IPS DF 19.7 (cell line): ENCODE results near the gene GNPNAT1.
A peak's percentile ranks its signal among the peaks of the same experiment; 100 is the strongest.
"Not testable (repeated sequence)": the region's sequence is repeated elsewhere in the genome, so short reads cannot be mapped to it uniquely, and the experiment has no call there.

Experiments used
- DNase-seq: peaks from one replicate; pipeline ENCODE4 v3.0.0-alpha.2; 2013; ENCODE audit warnings: low read depth, low spot score

The GNPNAT1 gene

DNA sequence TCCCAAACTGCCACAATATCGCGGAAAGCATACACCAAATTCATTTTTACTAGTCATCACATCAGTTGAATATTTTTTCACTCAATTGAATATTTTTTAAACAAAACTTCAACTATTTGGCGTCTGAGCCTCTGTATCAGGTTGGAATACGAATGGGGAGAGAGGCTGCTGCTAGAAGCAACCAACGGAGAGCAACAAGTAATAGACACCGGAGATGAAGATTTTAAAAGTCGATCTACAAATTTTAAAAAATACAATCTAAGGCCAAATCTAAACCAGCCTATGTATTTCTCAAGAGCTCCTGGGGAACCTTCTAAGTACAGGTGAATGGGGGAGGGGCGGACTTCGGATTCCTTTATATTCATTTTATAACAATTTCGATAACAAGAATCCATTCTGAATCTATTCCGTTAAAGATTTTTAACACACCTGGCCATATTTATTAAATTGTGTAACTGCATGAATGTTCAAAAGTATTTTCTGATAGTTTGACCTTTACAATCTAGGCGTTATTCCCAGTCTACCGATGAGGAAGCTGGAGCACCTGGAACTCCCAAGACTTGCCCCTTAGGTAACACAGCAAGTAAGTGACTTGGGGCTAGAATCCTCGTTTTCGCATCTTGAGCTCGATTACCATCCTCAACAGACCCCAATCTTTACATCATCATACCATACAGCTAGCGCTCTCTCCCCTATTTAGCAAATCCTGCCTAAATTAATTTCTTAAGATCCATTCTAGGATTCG, 1.2 kb downstream of the GNPNAT1 start:
- no peak for DNase-seq

DNA sequence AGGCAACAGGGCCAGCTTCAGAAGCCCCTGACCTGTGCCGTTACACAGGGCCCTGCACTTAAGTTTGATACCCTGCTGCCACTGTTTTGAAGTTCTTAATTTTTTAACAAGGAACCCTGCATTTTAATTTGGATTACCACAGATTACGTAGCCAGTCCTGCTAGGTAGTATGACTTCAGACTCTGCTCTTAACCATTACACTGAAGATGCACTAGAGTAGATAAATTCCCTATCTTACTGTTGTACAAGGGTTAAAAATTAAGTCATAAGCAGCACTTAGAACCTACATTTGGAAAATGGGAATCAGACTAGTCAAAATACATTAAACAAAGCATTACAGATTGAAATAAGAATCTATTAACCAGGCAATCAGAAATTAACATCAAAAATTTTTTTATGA, 2.3 kb downstream of the GNPNAT1 start:
- no peak for DNase-seq

DNA sequence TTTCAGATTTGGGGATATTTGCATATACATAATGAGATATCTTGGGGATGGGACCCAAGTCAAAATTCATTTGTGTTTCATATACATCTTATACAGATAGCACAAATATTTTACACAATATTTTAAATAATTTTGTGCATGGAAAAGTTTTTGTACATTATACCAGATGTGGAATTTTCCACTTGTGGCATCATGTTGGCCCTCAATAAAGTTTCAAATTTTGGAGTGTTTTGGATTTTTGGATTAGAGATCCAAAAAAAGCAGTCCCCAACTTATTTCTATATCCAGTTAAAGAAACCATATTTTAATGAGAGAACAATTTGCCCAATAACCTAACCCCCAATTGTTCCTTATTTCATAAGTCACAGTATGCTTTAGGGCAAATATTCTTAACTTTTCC, 4.5 kb downstream of the GNPNAT1 start:
- no peak for DNase-seq

DNA sequence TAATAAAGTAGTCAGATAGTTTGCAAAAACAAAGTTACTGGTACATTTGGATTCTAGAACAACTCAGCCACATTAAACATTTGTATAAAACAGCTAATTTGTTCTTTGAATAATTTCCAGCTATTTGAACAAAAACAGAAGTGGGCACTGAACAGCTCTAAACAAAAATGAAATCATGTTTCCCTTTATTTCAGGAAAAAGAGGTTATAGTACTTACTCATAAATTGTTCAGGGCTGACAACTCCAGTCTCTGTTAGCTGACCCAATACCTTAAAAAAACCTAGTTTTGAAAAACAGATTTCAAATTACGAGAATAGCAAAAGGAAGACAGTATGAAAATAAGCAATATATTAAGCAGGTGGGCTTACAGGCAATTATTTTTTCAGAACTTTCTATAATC, 8.2 kb downstream of the GNPNAT1 start:
- no peak for DNase-seq

DNA sequence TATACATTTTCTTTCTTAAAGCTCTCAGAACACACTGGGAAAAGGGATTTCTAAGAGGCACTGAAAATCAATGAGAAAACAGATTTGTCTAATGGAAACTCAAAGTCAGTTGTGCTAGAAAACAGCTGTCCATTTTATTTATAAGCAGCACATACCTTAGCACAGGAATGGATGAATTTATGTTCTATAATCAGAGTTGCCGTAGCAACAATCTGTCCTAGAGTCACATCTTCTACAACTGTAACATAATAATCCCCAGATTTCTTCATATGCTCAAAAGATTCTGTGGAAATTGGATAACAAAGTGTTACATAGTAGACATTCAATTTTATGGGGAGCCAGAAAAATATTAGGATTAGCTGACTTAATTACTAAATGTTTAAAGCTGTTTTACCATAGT, 9.8 kb downstream of the GNPNAT1 start:
- DNase-seq, result no peak

DNA sequence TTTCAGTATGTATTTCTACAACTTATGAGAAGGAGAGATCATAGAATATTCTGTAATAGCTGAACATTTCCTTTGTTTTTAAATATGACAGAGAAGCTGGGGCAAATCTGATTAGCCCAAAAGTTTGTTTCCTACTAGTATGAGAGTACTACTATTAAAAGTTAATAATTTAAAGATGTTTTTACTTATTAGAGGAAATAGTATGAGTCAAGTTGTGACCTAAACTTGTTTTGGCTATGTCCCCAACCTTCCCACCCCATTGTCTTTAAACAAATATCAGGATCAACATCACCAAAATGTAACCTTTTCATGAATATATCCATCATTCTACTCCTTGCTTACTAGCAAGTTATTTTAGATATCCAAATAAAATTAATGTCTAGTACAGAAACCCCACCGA, 10.5 kb downstream of the GNPNAT1 start:
- no peak for DNase-seq

DNA sequence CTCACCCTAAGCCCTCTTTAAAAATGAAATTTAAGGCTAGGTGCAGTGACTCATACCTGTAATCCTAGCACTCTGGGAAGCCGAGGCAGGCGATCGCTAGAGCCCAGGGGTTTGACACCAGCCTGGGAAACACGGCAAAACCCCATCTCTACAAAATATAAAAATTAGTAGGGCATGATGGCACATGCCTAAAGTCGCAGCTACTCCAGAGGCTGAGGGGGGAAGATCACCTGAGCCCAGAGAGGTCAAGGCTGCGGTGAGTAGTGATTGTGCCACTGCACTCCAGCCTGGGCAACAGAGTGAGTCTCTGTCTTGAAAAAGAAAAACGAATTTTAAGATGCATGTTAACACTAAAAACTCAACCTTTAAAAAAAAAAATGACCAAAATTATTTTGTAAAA, 12.7 kb downstream of the GNPNAT1 start:
- no peak for DNase-seq

DNA sequence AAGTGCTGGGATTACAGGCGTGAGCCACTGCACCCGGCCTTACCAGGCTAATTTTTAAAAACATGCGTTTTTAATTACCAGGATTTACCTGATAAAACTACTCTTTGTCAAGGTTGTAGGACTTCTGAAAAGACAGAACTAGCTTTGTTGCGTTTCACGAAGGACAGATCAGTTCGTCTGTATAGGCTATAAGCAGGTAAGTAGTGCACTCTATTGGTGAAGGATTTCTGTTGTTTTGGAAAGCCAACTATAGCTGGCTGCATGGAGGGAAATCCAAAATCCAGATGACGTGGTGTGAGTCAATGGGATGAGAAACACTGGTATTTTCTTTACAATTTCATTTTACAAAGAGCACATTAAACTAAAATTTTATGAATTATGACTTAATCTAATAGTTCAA, 14.6 kb downstream of the GNPNAT1 start:
- no peak for DNase-seq

DNA sequence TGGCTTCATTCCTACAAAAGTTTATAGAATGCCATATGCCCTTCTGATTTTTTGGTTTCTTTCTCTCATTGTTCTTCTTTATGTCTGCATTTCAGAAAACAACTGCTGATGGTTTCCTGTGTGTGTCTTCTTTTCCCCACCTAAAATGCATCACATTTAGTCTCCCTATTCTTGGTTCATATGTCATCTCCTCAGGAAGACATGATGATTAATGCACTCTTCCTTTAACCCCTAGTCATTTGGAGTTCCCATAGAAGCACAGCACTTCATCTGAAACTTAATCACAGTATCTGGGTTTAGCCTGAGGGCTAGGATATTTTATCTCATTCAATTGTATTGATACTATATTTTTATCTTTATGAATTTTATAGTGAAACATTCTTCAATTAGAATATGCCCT, 21.5 kb downstream of the GNPNAT1 start:
- DNase-seq, result no peak

DNA sequence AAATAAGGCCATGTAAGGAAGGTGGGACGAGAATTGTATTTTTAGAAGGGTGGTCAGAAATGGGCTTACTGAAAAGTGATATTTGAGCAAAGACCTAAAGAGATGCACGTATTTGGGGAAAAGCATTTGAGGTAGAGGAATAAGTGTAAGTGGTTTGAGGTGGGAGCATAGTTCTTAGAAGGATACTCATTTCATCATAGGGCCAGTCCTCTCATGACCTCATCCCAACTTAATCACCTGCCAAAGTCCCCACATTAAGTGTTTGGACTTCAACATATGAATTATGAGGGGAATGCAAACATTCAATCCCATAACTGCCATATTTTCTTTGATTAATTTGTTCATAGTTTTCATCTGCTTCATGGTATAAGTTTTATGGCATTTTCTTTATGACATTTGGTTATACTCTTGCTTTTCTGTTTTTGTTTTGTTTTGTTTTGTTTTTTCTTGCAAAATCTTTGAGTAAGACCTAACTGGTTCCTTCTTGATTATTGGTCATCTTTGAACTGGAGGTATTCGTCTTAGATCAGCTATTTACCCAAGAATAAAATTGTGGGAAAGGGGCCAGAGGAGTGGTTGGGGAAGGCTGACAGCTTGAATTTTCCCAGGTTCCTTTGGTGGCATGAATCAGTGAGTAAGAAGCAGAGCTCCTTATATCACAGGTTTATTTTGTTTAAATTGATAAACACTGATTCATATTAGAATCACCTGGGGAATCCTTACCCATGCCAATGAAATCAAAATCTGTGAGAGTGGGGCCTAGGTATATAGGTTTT, 24.2 kb downstream of the GNPNAT1 start:
- no peak for DNase-seq

DNA sequence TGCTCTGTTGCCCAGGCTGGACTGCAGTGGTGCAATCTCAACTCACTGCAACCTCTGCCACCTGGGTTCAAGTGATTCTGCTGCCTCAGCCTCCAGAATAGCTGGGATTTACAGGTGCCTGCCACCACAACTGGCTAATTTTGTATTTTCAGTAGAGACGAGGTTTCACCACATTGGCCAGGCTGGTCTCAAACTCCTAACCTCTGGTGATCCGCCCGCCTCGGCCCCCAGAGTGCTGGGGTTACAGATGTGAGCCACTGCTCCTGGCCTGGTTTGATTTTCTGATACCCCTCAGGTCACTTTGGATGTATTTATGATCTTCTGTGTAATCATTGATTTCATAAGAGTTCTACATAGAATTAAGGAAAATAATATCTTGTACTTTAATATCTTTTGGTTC, 28.5 kb downstream of the GNPNAT1 start:
- DNase-seq, result not testable (repeated sequence)

DNA sequence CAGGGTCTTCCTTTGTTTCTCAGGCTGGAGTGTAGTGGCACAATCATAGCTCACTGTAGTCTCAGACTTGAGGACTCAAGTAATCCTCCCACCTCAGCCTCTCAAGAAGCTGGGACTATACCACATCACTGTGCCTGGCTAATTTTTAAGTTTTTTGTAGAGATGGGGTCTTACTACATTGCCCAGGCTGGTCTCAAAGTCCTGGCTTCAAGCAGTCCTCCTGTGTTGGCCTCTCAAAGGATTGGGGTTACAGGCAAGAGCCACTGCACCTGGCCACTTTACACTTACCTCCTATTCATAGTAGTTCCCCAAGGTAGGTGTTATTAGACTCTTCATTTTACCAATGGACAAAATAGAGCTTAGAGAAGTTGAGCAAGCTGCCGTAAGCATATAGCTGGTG, 32.3 kb downstream of the GNPNAT1 start:
- no peak for DNase-seq

DNA sequence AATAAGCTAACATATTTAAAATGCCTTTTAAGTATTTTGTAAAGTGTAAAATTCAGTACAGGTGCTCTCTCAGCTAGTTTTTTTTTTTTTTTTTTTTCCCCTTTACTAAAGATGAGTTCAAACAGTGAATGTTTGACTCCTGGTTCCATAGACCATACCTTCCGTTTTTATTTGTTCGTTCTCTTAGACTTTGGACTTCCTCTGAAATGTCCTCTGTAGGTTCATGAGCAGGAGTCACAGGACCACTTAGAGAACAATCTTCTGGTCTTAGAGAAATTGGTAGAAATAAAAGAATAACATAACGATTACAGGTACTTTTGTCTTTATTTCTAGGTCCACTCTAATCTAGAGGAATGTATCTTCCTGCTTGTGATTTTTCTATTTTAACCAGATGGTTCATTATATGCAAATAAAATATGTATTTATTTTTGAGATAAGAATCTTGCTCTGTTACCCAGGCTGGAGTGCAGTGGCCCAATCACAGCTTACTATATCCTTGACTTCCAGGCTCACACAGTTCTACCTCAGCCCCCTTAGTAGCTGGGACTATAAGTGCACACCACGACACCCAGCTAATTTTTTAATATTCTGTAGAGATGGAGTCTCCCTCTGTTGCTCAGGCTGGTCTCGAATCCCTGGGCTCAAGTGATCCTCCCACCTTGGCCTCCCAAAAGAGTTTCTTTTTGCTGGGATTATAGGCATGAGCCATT, 35.6 kb downstream of the GNPNAT1 start:
- no peak for DNase-seq

DNA sequence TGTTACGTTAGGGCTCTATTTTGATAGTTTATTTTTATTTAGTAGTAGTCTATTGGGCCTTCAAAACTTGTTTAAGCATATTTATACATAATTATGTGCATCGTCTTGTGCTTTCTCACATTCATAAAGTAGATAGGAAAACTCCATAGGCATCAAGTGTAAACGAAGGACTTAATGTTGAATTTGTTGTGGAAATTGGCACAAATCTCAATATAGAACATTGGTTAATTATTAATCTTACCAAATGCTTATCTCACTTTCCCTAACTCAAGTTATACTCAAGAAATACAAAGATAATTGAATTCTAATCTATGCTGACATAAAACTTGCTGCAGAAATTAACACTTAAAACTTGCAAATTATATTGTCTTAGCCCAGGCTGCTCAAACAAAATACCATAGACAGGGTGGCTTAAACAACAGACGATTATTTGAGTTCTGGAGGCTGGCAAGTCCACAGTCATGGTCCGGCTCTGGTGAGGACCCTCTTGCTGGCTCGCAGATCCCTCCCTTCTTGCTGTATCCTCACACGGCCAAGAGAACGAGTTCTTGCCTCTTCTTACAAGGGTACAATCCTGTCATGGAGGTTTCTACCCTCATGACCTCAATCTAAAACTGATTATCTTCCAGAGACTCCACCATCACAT, 42.6 kb downstream of the GNPNAT1 start:
- no peak for DNase-seq

DNA sequence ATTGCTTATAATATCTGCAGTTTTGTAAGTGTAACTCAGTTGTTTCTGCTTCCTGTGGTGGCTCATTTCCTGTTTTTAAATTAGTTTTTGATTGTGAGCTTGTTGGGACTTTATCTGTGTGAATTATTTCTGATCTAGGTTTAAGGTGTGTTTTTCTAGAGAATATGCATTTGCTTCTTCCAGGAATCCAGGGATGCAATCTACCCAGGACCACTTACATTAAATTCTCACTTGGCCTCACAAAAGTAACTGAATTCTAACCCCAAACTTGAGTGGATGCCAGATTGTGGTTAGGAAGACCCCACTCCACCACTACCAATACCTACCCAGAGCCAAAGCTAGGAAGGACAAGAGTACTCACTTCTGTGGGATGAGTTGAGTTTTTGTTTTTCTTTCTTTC, 49.5 kb downstream of the GNPNAT1 start:
- DNase-seq, result no peak

DNA sequence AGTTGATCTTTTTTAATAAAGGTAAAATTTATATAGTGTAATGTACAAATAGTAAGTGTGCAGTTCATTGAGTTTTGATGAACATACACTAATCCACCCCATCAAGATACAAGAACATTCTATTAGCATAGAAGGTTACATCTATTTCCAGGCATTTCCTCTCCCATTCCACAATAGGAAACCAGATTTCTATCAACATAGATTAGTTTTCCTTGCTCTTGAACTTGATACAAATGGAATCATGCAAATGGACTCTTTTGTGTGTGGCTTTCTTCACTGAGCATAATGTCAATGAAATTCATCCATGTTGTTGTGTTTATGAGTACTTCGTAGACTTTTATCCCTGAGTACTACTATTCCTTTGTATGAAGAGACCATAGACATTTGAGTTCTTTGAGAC, 50.7 kb downstream of the GNPNAT1 start:
- DNase-seq, result no peak

DNA sequence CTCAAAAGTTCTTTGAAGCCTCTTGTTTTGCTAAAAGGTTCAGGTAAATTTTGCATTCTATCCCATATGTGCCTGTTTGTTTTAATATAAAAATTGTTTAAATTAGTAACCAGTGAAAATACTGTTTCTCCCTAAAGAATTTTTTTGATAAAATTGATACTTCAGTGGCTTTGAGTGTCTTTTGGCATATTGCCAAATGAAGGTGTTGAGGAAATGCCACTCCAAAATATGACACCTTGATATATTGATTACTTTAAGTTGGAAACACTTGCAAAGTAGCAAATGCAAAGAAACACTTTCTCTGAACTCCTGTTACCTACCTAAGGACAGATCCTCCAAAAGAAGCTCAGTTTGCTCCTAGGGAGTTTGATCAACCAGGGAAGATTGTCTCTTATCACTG, 53.0 kb downstream of the GNPNAT1 start:
- no peak for DNase-seq

DNA sequence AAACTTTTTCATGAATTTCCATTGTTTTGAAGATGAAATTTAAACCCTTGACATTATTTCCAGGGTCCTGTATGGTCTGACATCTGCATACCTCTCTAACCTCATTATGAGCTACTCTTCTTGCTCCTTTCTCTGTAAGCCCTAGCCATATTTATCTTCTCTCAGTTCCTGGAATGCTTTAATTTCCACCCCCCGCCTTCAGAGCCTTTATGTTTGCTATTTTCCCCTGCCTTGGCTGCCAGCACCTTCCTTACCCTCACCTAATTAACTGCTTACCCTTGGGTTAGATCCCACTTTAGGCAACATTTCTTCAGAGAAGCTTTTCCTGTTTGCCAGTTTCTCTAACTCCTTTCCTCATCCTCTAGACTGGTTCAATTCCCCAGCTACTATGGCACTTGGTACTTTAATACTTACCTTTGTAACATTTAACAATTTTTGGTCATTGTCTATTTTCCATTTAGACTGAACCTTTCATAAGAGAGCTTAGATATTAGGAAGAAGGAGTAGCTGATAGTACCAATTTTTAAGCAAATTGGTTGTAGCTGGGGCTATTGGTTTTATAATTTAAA, 55.4 kb downstream of the GNPNAT1 start:
- DNase-seq, result no peak

DNA sequence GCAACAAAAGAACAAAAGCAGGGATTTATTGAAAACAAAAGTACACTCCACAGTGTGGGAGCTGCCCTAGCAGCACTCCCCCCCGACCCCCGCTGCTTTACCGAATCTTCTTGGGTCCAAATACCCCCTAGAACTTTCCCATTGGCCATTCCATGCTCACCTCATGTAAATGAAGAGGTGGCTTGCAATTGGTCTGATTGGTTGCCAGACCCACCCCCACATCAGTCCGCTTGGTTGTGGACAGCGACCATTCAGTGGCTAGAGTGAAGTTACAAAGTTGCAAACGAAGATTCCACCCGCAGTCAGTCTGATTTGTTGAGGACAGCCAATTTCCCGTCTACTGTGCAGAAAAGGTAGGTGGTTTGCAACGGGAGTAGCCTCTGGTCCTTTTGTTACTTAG, 57.6 kb downstream of the GNPNAT1 start:
- no peak for DNase-seq

DNA sequence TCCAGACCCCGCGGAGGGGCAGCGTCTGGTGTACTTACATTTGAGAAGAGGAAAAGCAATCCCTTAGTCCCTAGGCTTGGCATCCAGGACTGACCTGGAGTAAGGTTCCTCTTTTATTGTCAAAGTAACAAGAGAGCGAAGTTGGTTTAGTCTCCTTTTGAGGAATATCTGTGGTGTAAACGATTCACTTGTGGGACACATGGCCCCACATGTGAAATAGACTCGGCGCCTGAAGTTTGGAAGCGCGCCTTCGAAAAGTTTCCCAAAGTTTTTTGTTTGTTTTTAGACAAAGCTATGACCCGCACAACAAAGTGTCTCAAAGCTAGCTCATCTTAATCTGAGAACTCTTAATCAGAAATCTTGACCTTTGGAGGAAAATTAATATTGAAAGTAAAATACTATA, 60.7 kb downstream of the GNPNAT1 start:
- DNase-seq, result no peak

DNA sequence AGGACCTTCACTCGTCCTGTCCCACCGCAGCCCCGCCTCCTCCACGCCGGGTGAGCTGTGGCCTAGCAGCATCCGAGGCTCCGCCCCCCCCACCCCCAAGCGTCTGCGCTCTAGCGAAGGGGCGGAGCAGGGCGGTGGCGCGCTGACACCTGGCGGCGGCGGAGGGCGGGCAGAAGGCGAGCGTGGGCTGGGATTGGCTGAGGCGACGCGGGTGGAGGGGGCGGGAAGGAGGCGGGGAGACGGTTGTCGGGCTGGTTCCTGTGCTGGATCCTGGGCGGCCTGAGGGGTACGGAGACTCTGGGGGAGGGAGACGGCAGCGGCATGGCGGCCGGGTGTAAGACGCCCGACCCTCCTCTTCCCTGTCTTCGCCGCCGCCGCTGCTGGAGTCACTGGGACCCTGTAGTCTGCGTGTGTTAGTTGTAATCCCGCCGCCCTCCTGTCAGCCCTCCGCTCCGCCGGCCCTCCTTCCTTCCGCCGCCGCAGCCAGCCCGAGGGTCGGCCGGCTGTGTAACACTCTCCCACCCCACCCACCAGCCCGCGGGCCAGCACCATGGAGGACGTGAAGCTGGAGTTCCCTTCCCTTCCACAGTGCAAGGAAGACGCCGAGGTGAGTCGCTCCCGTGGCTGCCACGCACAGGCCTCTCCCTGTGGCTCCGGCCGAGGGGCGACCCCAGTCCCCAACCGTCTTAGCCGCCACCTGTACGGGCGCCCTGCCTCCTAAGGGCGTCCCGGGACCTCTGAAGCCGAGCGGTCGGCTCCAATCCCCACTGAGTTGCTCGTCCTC, 61.3 kb downstream of the GNPNAT1 start, which contains the start of gene STYX:
Gene STYX (plus strand): TSS at position 242 of the 784 bp plus-strand sequence. CDS start 309 bp downstream, at position 551.
- DNase-seq, result peak; percentile 91
